K562 (cell line): ENCODE measurements around the gene TTLL10. TPM values are rescaled to one million over a fixed set of nuclear protein-coding genes. Genes with fewer than 3 reads are reported as not detected.

Experiments used
- ATAC-seq: fragments of 200-7000 bp; cut with Tn5 transposase; 3 replicates; pipeline ENCODE4 v1.9.1; 2020; ENCODE audit warnings: moderate library complexity
- BruUV-seq: library from RNA; stranded (reverse); fragments of 400-500 nt; replicated peaks from 2 replicates; lab custom pipeline; 2021; lab: Mats Ljungman, UMichigan
- CTCF ChIA-PET: fragments of 300-600 bp; formaldehyde crosslinking; extraction: SDS; loops from one replicate; lab custom pipeline; 2021; ENCODE audit warnings: low intra/inter-chr PET ratio; lab: Yijun Ruan, JAX
- POLR2A ChIA-PET: fragments of 300-600, 350-650 bp; sonication (Branson Sonifier 250); formaldehyde crosslinking; extraction: SDS; loops from one replicate; lab custom pipeline; 2021; ENCODE audit warnings: antibody characterized with exemption, inconsistent platforms; lab: Yijun Ruan, JAX
- DNase-seq, 4 experiments: peaks; one replicate each; pipeline versions ENCODE4 v3.0.0 to v3.0.0-alpha.2; 2011 to 2018; ENCODE audit warnings: low spot score in 3 of 4, mixed read lengths in 3 of 4; ENCODE audit errors: extremely low read depth in 1 of 4
- FAIRE-seq: peaks from 2 replicates; lab custom pipeline; 2011; peaks lifted over from hg19 to GRCh38; lab: Jason Lieb, UNC
- H2AFZ ChIP-seq: 2 replicates; pipeline ENCODE4 v1.6.0; 2011; ENCODE audit warnings: low read depth, low read length, control low read depth, inconsistent platforms
- H3K27ac ChIP-seq: fragments of 200-600 bp; 3 replicates; pipeline ENCODE4 v1.8.0; 2011; ENCODE audit warnings: low read depth, mild to moderate bottlenecking, control low read depth, inconsistent platforms, low read length, moderate library complexity, mixed read lengths; ENCODE audit errors: extremely low read depth
- H3K27me3 ChIP-seq, 2 experiments: fragments of 300-600 bp in 1 of 2; 2 replicates in 1 of 2; 3 replicates in 1 of 2; pipeline versions ENCODE4 v1.6.0 to v1.8.0; 2011; ENCODE audit warnings: inconsistent platforms in 2 of 2, low read length in 2 of 2, mild to moderate bottlenecking in 1 of 2, mixed read lengths in 1 of 2, moderate library complexity in 1 of 2; ENCODE audit not compliant: control insufficient read depth in 2 of 2, insufficient read depth in 2 of 2
- H3K36me3 ChIP-seq: fragments of 300-600 bp; 3 replicates; pipeline ENCODE4 v1.8.0; 2011; ENCODE audit warnings: mild to moderate bottlenecking, low read length, inconsistent platforms; ENCODE audit not compliant: control insufficient read depth, insufficient read depth
- H3K4me1 ChIP-seq, 2 experiments: fragments of 200-600 bp in 1 of 2; replicated peaks in 1 of 2; 2 replicates in 1 of 2; 3 replicates in 1 of 2; pipeline versions ENCODE4 v1.5.1 to v1.8.0; 2011; ENCODE audit warnings: inconsistent platforms in 2 of 2, low read length in 2 of 2, mild to moderate bottlenecking in 1 of 2, mixed read lengths in 1 of 2, moderate library complexity in 1 of 2; ENCODE audit not compliant: control insufficient read depth in 2 of 2, insufficient read depth in 2 of 2
- H3K4me2 ChIP-seq: 2 replicates; pipeline ENCODE4 v1.6.1; 2011; ENCODE audit warnings: low read length, control low read depth, inconsistent platforms, mixed read lengths; ENCODE audit not compliant: insufficient read depth
- H3K4me3 ChIP-seq: fragments of 200-600 bp; sonication (generic), shearing (Covaris generic); 2 replicates; pipeline ENCODE4 v1.5.1; 2016; ENCODE audit warnings: control low read depth, inconsistent platforms
- H3K79me2 ChIP-seq: fragments of 200-600 bp; 3 replicates; pipeline ENCODE4 v1.8.0; 2011; ENCODE audit warnings: low read length, inconsistent platforms; ENCODE audit not compliant: control insufficient read depth, insufficient read depth
- H3K9ac ChIP-seq, 2 experiments: 2 replicates each; pipeline versions ENCODE4 v1.6.0 to v1.6.1; 2011; ENCODE audit warnings: low read depth in 2 of 2, low read length in 2 of 2, control low read depth in 1 of 2, inconsistent platforms in 1 of 2, mild to moderate bottlenecking in 1 of 2, mixed read lengths in 1 of 2; ENCODE audit not compliant: insufficient read depth in 1 of 2
- H3K9me1 ChIP-seq: one replicate; pipeline ENCODE4 v1.6.0; 2011; ENCODE audit warnings: inconsistent platforms, mild to moderate bottlenecking, low read length, moderate library complexity; ENCODE audit not compliant: control insufficient read depth, insufficient read depth
- H3K9me3 ChIP-seq: replicated peaks from 2 replicates; pipeline ENCODE4 v1.5.1; 2011; ENCODE audit warnings: low read depth, low read length, inconsistent platforms; ENCODE audit not compliant: control insufficient read depth, insufficient read depth
- H4K20me1 ChIP-seq: replicated peaks from 2 replicates; pipeline ENCODE4 v1.6.1; 2011; ENCODE audit warnings: low read length, inconsistent platforms, mixed read lengths; ENCODE audit not compliant: control insufficient read depth, insufficient read depth
- BRF2 ChIP-seq: IDR thresholded peaks from 3 replicates; pipeline ENCODE4 v1.6.1; 2011; ENCODE audit warnings: borderline replicate concordance, mild to moderate bottlenecking; ENCODE audit not compliant: insufficient read length, insufficient read depth
- CHD4 ChIP-seq: fragments of 200-600 bp; sonication (generic); IDR thresholded peaks from 3 replicates; pipeline ENCODE4 v1.6.1; 2012; ENCODE audit warnings: low read depth, mild to moderate bottlenecking, mixed read lengths, low read length, inconsistent platforms; ENCODE audit not compliant: insufficient read depth, insufficient replicate concordance, poor library complexity, severe bottlenecking
- FOS ChIP-seq: IDR thresholded peaks from 3 replicates; pipeline ENCODE4 v1.6.1; 2011; ENCODE audit not compliant: insufficient read length; ENCODE audit errors: extremely low read depth
- HDAC3 ChIP-seq: fragments of 450-650 bp; IDR thresholded peaks from 2 replicates; pipeline ENCODE4 v1.6.1; 2018; ENCODE audit warnings: borderline replicate concordance, mild to moderate bottlenecking, moderate library complexity; ENCODE audit not compliant: partially characterized antibody
- TARDBP ChIP-seq: fragments of 450-650 bp; IDR thresholded peaks from 2 replicates; pipeline ENCODE4 v1.6.1; 2016
- THAP12 ChIP-seq: fragments of 250-450 bp; sonication (Bioruptor Pico); IDR thresholded peaks from 2 replicates; pipeline ENCODE4 v1.9.0; 2021; ENCODE audit warnings: mild to moderate bottlenecking, inconsistent platforms
- WGBS: fragments of 100-300 bp; shearing (Covaris generic); methylation state at CpG from one replicate; pipeline ENCODE4 v1.1.6; 2016; ENCODE audit warnings: low coverage, mixed read lengths; ENCODE audit not compliant: insufficient coverage; ENCODE audit errors: missing lambda C conversion rate; 5-methylcytosine and 5-hydroxymethylcytosine counted together
- in situ Hi-C: fragments of 300-500 bp; cut with MboI; formaldehyde crosslinking; loops from 4 replicates; pipeline ENCODE4 v1.15.0; 2018; ENCODE audit warnings: inconsistent platforms, mixed read lengths
- intact Hi-C: fragments of 100-400 bp; cut with micrococcal nuclease; formaldehyde crosslinking; loops from 2 replicates; pipeline ENCODE4 v1.14.2; 2022
- polyA plus RNA-seq, 8 experiments: library from polyadenylated mRNA; depleted of rRNA in 4 of 8; stranded (reverse) in 5 of 8; unstranded in 3 of 8; fragments of >200 nt; fragmentation: Nextera tagmentation in 2 of 8; fragmentation: Illumina TruSeq in 1 of 8; extraction: Ambion mirVana in 2 of 8; extraction: Trizol in 1 of 8; gene quantifications; 2 replicates each; pipeline versions ENCODE4 v1.2.1 to v1.2.3, GENCODE V29; 2011 to 2014; ENCODE audit warnings: inconsistent platforms in 1 of 8, missing spikeins in 1 of 8
- total RNA-seq, 7 experiments: library from RNA; depleted of rRNA in 6 of 7; stranded (reverse); fragments of >200 nt in 6 of 7; fragmentation: Illumina TruSeq in 2 of 7; extraction: Trizol in 2 of 7; gene quantifications; 2 replicates each; pipeline versions ENCODE4 v1.2.1 to v1.2.3, GENCODE V29; 2011 to 2021; ENCODE audit warnings: low replicate concordance in 1 of 7

The TTLL10 gene
- total and polyA plus RNA-seq, 9 of the 15 experiments (the other 6 are each of a cell fraction or from before 2014, with no cell fraction given): not detected

GRCh38 chr1:1143636-1144035, 30.0 kb upstream of the TTLL10 start:
- Histone ChIP-seq H3K79me2 (no peaks in the 10 kb centered on the region), H3K4me3 (no peak overlapping the region), H3K9ac (no peak overlapping the region; a peak in 1 of 4 replicates), H3K9me1 (no peaks in the 10 kb centered on the region), H2AFZ (no peak overlapping the region), H3K27ac (no peak overlapping the region), H3K36me3 (no peaks in the 10 kb centered on the region), H4K20me1 (0 out of 2 replicates have a peak, but pooled peaks cover 4% of the 10 kb centered on the region), H3K4me2 (no peak overlapping the region), H3K9me3 (no peaks in the 10 kb centered on the region), H3K4me1 (peaks cover 0 to 73% of the 10 kb centered on the region in 2 experiments; a peak in 3 of 5 replicates), H3K27me3 (peaks cover 17 to 29% of the 10 kb centered on the region in 2 experiments)
- FAIRE-seq (no peak), ATAC-seq (no peak), DNase-seq (no peak)
- in situ Hi-C loops (no loop called here), intact Hi-C loops (no loop called here)
- WGBS: 80% methylated on average over 14 of the region's 14 CpGs
- BruUV-seq: no TSS peak
- POLR2A ChIA-PET: no interaction called here
- CTCF ChIA-PET: no interaction called here
- TF ChIP-seq FOS: no peak
- TF ChIP-seq BRF2: no peak
- no peak for TF ChIP-seq CHD4
- peak; percentile 38; the same call in 1 of the 2 replicates for TF ChIP-seq THAP12 (CRISPR knock-in tag)
- no peak for TF ChIP-seq HDAC3
- TF ChIP-seq TARDBP: no peak
